Measurements from ENCODE around the gene ADAP1. TPM values are rescaled to one million over a fixed set of nuclear protein-coding genes. Genes with fewer than 3 reads are reported as not detected.
"Not testable (repeated sequence)": the region's sequence is repeated elsewhere in the genome, so short reads cannot be mapped to it uniquely, and the experiment has no call there.

The ADAP1 gene
- polyA plus RNA-seq, 1 donor (not counting 4 experiments of a cell fraction or from before 2014, with no cell fraction given), result 4.3 TPM

- dilution Hi-C loops (cut with MboI; ENCODE audit: extremely low pct_ligation_motif_present, low sequenced_read_pairs), result no loop called here
- no peak for FAIRE-seq
These were observed 5.9 kb upstream of the ADAP1 start for GRCh38 chr7:960269-960871.

GRCh38 chr7:959740-960139 is 5.3 kb upstream of the ADAP1 start:
- dilution Hi-C loops (cut with MboI; ENCODE audit: extremely low pct_ligation_motif_present, low sequenced_read_pairs); H3K4me2 ChIP-seq (ENCODE audit: control insufficient read depth, extremely low read depth, insufficient read depth, low read depth, low read length); H3K9ac ChIP-seq (ENCODE audit: control insufficient read depth, extremely low read depth, insufficient read depth, low read length); H2AFZ ChIP-seq (ENCODE audit: control insufficient read depth, low read length); H4K20me1 ChIP-seq (ENCODE audit: control insufficient read depth, extremely low read depth, insufficient read depth, low read length); H3K36me3 ChIP-seq (ENCODE audit: control insufficient read depth in 2 of 2, extremely low read depth in 1 of 2, insufficient read depth in 2 of 2, low read length in 2 of 2); H3K4me3 ChIP-seq (ENCODE audit: control insufficient read depth in 2 of 3, extremely low read depth in 1 of 3, insufficient read depth in 2 of 3, low read depth in 1 of 3, low read length in 3 of 3); H3K27ac ChIP-seq (ENCODE audit: control insufficient read depth, insufficient read depth, low read length); H3K9me1 ChIP-seq (ENCODE audit: control insufficient read depth, extremely low read depth, insufficient read depth, low read length); H3K4me1 ChIP-seq (ENCODE audit: control insufficient read depth, extremely low read depth, insufficient read depth, low read length); DNase-seq (ENCODE audit: low read depth, low spot score); FAIRE-seq; H3K9me3 ChIP-seq (ENCODE audit: control insufficient read depth, low read depth, low read length); H3K79me2 ChIP-seq (ENCODE audit: control insufficient read depth, insufficient read depth, low read length): not testable (repeated sequence)
- peaks cover 21% of the 10 kb centered on the region for H3K27me3 ChIP-seq (ENCODE audit: control insufficient read depth, extremely low read depth, insufficient read depth, low read length)

More at GRCh38 chr7:960269-960871, 5.9 kb upstream of the ADAP1 start:
- Histone ChIP-seq H3K4me3 (ENCODE audit: control insufficient read depth in 2 of 3, extremely low read depth in 1 of 3, insufficient read depth in 2 of 3, low read depth in 1 of 3, low read length in 3 of 3) (no peak overlapping the region), H2AFZ (ENCODE audit: control insufficient read depth, low read length) (no peak overlapping the region), H3K9me3 (ENCODE audit: control insufficient read depth, low read depth, low read length) (no peaks in the 10 kb centered on the region), H3K36me3 (ENCODE audit: control insufficient read depth in 2 of 2, extremely low read depth in 1 of 2, insufficient read depth in 2 of 2, low read length in 2 of 2) (no peaks in the 10 kb centered on the region), H3K9ac (ENCODE audit: control insufficient read depth, extremely low read depth, insufficient read depth, low read length) (no peak overlapping the region), H3K4me2 (ENCODE audit: control insufficient read depth, extremely low read depth, insufficient read depth, low read depth, low read length) (no peak overlapping the region), H3K27me3 (ENCODE audit: control insufficient read depth, extremely low read depth, insufficient read depth, low read length) (peaks cover 15% of the 10 kb centered on the region), H3K27ac (ENCODE audit: control insufficient read depth, insufficient read depth, low read length) (no peak overlapping the region), H4K20me1 (ENCODE audit: control insufficient read depth, extremely low read depth, insufficient read depth, low read length) (no peaks in the 10 kb centered on the region), H3K79me2 (ENCODE audit: control insufficient read depth, insufficient read depth, low read length) (no peaks in the 10 kb centered on the region), H3K9me1 (ENCODE audit: control insufficient read depth, extremely low read depth, insufficient read depth, low read length) (no peaks in the 10 kb centered on the region), H3K4me1 (ENCODE audit: control insufficient read depth, extremely low read depth, insufficient read depth, low read length) (no peaks in the 10 kb centered on the region)
- DNase-seq (ENCODE audit: low read depth, low spot score), result no peak
- no peak for TF ChIP-seq CTCF (optimal IDR thresholded peaks at IDR 0.05 in 1 of 3, IDR thresholded peaks at IDR 0.05 in 1 of 3, conservative IDR thresholded peaks at IDR 0.05 in 1 of 3; ENCODE audit: extremely low read depth in 1 of 3, insufficient read depth in 2 of 3, low read length in 3 of 3)

- Histone ChIP-seq H3K36me3 (ENCODE audit: control insufficient read depth in 2 of 2, extremely low read depth in 1 of 2, insufficient read depth in 2 of 2, low read length in 2 of 2) (no peaks in the 10 kb centered on the region), H4K20me1 (ENCODE audit: control insufficient read depth, extremely low read depth, insufficient read depth, low read length) (peaks cover 2% of the 10 kb centered on the region), H3K4me3 (ENCODE audit: control insufficient read depth in 2 of 3, extremely low read depth in 1 of 3, insufficient read depth in 2 of 3, low read depth in 1 of 3, low read length in 3 of 3) (no peak overlapping the region), H2AFZ (ENCODE audit: control insufficient read depth, low read length) (no peak overlapping the region), H3K9ac (ENCODE audit: control insufficient read depth, extremely low read depth, insufficient read depth, low read length) (no peak overlapping the region), H3K4me2 (ENCODE audit: control insufficient read depth, extremely low read depth, insufficient read depth, low read depth, low read length) (no peak overlapping the region), H3K27me3 (ENCODE audit: control insufficient read depth, extremely low read depth, insufficient read depth, low read length) (peaks cover 21% of the 10 kb centered on the region), H3K9me1 (ENCODE audit: control insufficient read depth, extremely low read depth, insufficient read depth, low read length) (no peaks in the 10 kb centered on the region), H3K9me3 (ENCODE audit: control insufficient read depth, low read depth, low read length) (no peaks in the 10 kb centered on the region), H3K4me1 (ENCODE audit: control insufficient read depth, extremely low read depth, insufficient read depth, low read length) (no peaks in the 10 kb centered on the region), H3K27ac (ENCODE audit: control insufficient read depth, insufficient read depth, low read length) (no peak overlapping the region), H3K79me2 (ENCODE audit: control insufficient read depth, insufficient read depth, low read length) (no peaks in the 10 kb centered on the region)
- TF ChIP-seq CTCF (optimal IDR thresholded peaks at IDR 0.05 in 1 of 3, IDR thresholded peaks at IDR 0.05 in 1 of 3, conservative IDR thresholded peaks at IDR 0.05 in 1 of 3; ENCODE audit: extremely low read depth in 1 of 3, insufficient read depth in 2 of 3, low read length in 3 of 3), result no peak
- no peak for TF ChIP-seq EZH2 (IDR thresholded peaks at IDR 0.05; ENCODE audit: low read length)
- dilution Hi-C loops (cut with MboI; ENCODE audit: extremely low pct_ligation_motif_present, low sequenced_read_pairs), result no loop called here
- FAIRE-seq (no peak), DNase-seq (ENCODE audit: low read depth, low spot score) (no peak)
These were observed 4.8 kb upstream of the ADAP1 start for GRCh38 chr7:959271-959670.

All from keratinocyte (primary cell).